Left hindlimb (tissue), 1 donor: ENCODE measurements around the gene CCN2.
"Not testable (repeated sequence)": the region's sequence is repeated elsewhere in the genome, so short reads cannot be mapped to it uniquely, and the experiment has no call there.

Experiments
- DNase-seq: peaks from one replicate; pipeline ENCODE4 v3.0.0-alpha.2; 2018

Gene CCN2

GRCh38 chr6:131937703-131938631, 13.2 kb downstream of the CCN2 start:
- no peak for DNase-seq

GRCh38 chr6:131937226-131937625, 13.9 kb downstream of the CCN2 start:
- no peak for DNase-seq

- no peak for DNase-seq
These were observed 15.0 kb downstream of the CCN2 start for GRCh38 chr6:131936156-131936555.

- no peak for DNase-seq
These were observed 20.0 kb downstream of the CCN2 start for GRCh38 chr6:131931063-131931750.

- no peak for DNase-seq
These were observed 21.2 kb downstream of the CCN2 start for GRCh38 chr6:131929976-131930375.

- DNase-seq, result no peak
These were observed 21.9 kb downstream of the CCN2 start for GRCh38 chr6:131929264-131929663.

GRCh38 chr6:131924881-131925474, 26.2 kb downstream of the CCN2 start:
- DNase-seq, result no peak

GRCh38 chr6:131923356-131923755, 27.8 kb downstream of the CCN2 start:
- DNase-seq, result no peak

- DNase-seq, result no peak
These were observed 30.5 kb downstream of the CCN2 start for GRCh38 chr6:131920656-131921055.

GRCh38 chr6:131918650-131919355, 32.4 kb downstream of the CCN2 start:
- no peak for DNase-seq

GRCh38 chr6:131917763-131918649, 33.2 kb downstream of the CCN2 start:
- no peak for DNase-seq

GRCh38 chr6:131917318-131917717, 33.9 kb downstream of the CCN2 start:
- DNase-seq, result no peak

GRCh38 chr6:131916847-131917246, 34.3 kb downstream of the CCN2 start:
- DNase-seq, result no peak

GRCh38 chr6:131916091-131916796, 34.9 kb downstream of the CCN2 start:
- not testable (repeated sequence) for DNase-seq

GRCh38 chr6:131914967-131915751, 36.0 kb downstream of the CCN2 start:
- DNase-seq, result peak; percentile 61

GRCh38 chr6:131914234-131914633, 36.9 kb downstream of the CCN2 start:
- no peak for DNase-seq

- no peak for DNase-seq
These were observed 39.2 kb downstream of the CCN2 start for GRCh38 chr6:131911951-131912350.

- DNase-seq, result no peak
These were observed 40.2 kb downstream of the CCN2 start for GRCh38 chr6:131910956-131911355.

- DNase-seq, result no peak
These were observed 41.0 kb downstream of the CCN2 start for GRCh38 chr6:131910219-131910589.

GRCh38 chr6:131909408-131910218, 41.6 kb downstream of the CCN2 start:
- DNase-seq, result peak; percentile 66
